ENCODE data around the gene CLDN24.

CLDN24 gene

GRCh38 chr4:183299464-183299863 lies 22.8 kb downstream of the CLDN24 start:
- H3F3A ChIP-seq (ENCODE audit: insufficient read depth, low read length), result no peaks in the 10 kb centered on the region
- no peak overlapping the region for H3K27ac ChIP-seq (ENCODE audit: low read length)
- no peak overlapping the region for H3K9ac ChIP-seq (ENCODE audit: low read length)
- H3K9me2 ChIP-seq (replicated peaks; ENCODE audit: insufficient read depth, low read length), result no peaks in the 10 kb centered on the region
- no peak for DNase-seq
- H3K79me2 ChIP-seq (ENCODE audit: low read length), result no peaks in the 10 kb centered on the region
- H3K4me1 ChIP-seq (ENCODE audit: low read length), result no peaks in the 10 kb centered on the region
- no peaks in the 10 kb centered on the region for H3K36me3 ChIP-seq (replicated peaks; ENCODE audit: insufficient read depth, low read length)
- no peaks in the 10 kb centered on the region for H3K9me3 ChIP-seq (replicated peaks; ENCODE audit: insufficient read depth, low read length)
- no peak overlapping the region for H3K4me3 ChIP-seq (ENCODE audit: low read length)
- no peak overlapping the region for H2AFZ ChIP-seq (ENCODE audit: low read length)
- no peaks in the 10 kb centered on the region for H3K27me3 ChIP-seq (replicated peaks; ENCODE audit: insufficient read depth, low read length)
- TF ChIP-seq, protein P1, sequence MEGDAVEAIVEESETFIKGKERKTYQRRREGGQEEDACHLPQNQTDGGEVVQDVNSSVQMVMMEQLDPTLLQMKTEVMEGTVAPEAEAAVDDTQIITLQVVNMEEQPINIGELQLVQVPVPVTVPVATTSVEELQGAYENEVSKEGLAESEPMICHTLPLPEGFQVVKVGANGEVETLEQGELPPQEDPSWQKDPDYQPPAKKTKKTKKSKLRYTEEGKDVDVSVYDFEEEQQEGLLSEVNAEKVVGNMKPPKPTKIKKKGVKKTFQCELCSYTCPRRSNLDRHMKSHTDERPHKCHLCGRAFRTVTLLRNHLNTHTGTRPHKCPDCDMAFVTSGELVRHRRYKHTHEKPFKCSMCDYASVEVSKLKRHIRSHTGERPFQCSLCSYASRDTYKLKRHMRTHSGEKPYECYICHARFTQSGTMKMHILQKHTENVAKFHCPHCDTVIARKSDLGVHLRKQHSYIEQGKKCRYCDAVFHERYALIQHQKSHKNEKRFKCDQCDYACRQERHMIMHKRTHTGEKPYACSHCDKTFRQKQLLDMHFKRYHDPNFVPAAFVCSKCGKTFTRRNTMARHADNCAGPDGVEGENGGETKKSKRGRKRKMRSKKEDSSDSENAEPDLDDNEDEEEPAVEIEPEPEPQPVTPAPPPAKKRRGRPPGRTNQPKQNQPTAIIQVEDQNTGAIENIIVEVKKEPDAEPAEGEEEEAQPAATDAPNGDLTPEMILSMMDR (IDR thresholded peaks at IDR 0.05; ENCODE audit: low read length), result no peak
- TF ChIP-seq EZH2phosphoT487 (IDR thresholded peaks at IDR 0.05; ENCODE audit: low read length) (no peak), EZH2 (optimal IDR thresholded peaks at IDR 0.05; ENCODE audit: low read depth, low read length) (no peak)
- no peak overlapping the region for H3K4me2 ChIP-seq (ENCODE audit: low read depth, low read length)
- no peaks in the 10 kb centered on the region for H4K20me1 ChIP-seq (ENCODE audit: insufficient read depth, low read length)

DNA sequence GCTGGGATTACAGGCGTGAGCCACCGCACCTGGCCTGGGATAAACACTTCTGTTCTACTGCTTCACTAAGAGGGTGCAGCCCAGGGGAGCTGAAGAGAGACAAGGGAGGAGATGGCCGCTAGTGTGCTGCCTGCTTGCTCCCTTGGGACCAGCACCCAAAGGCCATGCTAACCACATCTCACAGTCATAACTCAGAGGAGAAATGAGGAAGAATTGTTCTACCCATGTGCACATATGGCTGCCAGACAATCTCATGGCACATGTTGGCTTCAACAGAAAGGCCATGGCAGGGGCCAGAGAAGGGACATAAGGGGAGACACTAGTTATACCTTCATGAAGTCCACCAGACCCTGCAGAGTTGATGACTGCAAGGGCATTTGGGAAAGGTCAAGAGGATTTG lies 24.6 kb downstream of the CLDN24 start:
- Histone ChIP-seq H3K9me3 (replicated peaks; ENCODE audit: insufficient read depth, low read length) (no peaks in the 10 kb centered on the region), H3K79me2 (ENCODE audit: low read length) (no peaks in the 10 kb centered on the region), H4K20me1 (ENCODE audit: insufficient read depth, low read length) (no peaks in the 10 kb centered on the region), H3K4me1 (ENCODE audit: low read length) (no peaks in the 10 kb centered on the region), H3K4me3 (ENCODE audit: low read length) (no peak overlapping the region), H3F3A (ENCODE audit: insufficient read depth, low read length) (no peaks in the 10 kb centered on the region), H2AFZ (ENCODE audit: low read length) (no peak overlapping the region), H3K27me3 (replicated peaks; ENCODE audit: insufficient read depth, low read length) (no peaks in the 10 kb centered on the region), H3K9me2 (replicated peaks; ENCODE audit: insufficient read depth, low read length) (no peaks in the 10 kb centered on the region), H3K27ac (ENCODE audit: low read length) (no peak overlapping the region), H3K4me2 (ENCODE audit: low read depth, low read length) (no peak overlapping the region), H3K9ac (ENCODE audit: low read length) (no peak overlapping the region), H3K36me3 (replicated peaks; ENCODE audit: insufficient read depth, low read length) (no peaks in the 10 kb centered on the region)
- TF ChIP-seq, protein P1 (IDR thresholded peaks at IDR 0.05; ENCODE audit: low read length), result no peak
- no peak for TF ChIP-seq EZH2phosphoT487 (IDR thresholded peaks at IDR 0.05; ENCODE audit: low read length)
- no peak for TF ChIP-seq EZH2 (optimal IDR thresholded peaks at IDR 0.05; ENCODE audit: low read depth, low read length)
- DNase-seq, result no peak

GRCh38 chr4:183295711-183296110 lies 26.5 kb downstream of the CLDN24 start:
- Histone ChIP-seq H3K79me2 (ENCODE audit: low read length) (no peaks in the 10 kb centered on the region), H3K4me1 (ENCODE audit: low read length) (no peaks in the 10 kb centered on the region), H3K4me2 (ENCODE audit: low read depth, low read length) (no peak overlapping the region), H3K27ac (ENCODE audit: low read length) (no peak overlapping the region), H3K27me3 (replicated peaks; ENCODE audit: insufficient read depth, low read length) (no peaks in the 10 kb centered on the region), H2AFZ (ENCODE audit: low read length) (no peak overlapping the region), H3K4me3 (ENCODE audit: low read length) (no peak overlapping the region), H4K20me1 (ENCODE audit: insufficient read depth, low read length) (no peaks in the 10 kb centered on the region), H3K36me3 (replicated peaks; ENCODE audit: insufficient read depth, low read length) (no peaks in the 10 kb centered on the region), H3K9ac (ENCODE audit: low read length) (no peak overlapping the region), H3K9me2 (replicated peaks; ENCODE audit: insufficient read depth, low read length) (no peaks in the 10 kb centered on the region), H3K9me3 (replicated peaks; ENCODE audit: insufficient read depth, low read length) (no peaks in the 10 kb centered on the region), H3F3A (ENCODE audit: insufficient read depth, low read length) (no peaks in the 10 kb centered on the region)
- TF ChIP-seq EZH2 (optimal IDR thresholded peaks at IDR 0.05; ENCODE audit: low read depth, low read length) (no peak), EZH2phosphoT487 (IDR thresholded peaks at IDR 0.05; ENCODE audit: low read length) (no peak)
- TF ChIP-seq, protein P1 (IDR thresholded peaks at IDR 0.05; ENCODE audit: low read length), result no peak
- no peak for DNase-seq
